Stomach (tissue), 9 donors: ENCODE measurements around the gene ARPC5. TPM values are rescaled to one million over a fixed set of nuclear protein-coding genes. Genes with fewer than 3 reads are reported as not detected.
A peak's percentile ranks its signal among the peaks of the same experiment; 100 is the strongest.

Experiments used
- DNase-seq, 2 donors: peaks; one replicate each; pipeline versions ENCODE4 v3.0.0 to v3.0.0-alpha.2; 2013 to 2019
- H3K27ac ChIP-seq, 5 donors: fragments of 200-600 bp in 4 of 5; sonication (generic) in 4 of 5; one replicate each; pipeline ENCODE4 v1.5.1; 2013 to 2019; ENCODE audit warnings: mild to moderate bottlenecking in 1 of 5, moderate library complexity in 1 of 5
- H3K27me3 ChIP-seq, 3 donors: fragments of 200-600 bp; sonication (generic); one replicate each; pipeline ENCODE4 v1.5.1; 2017 to 2019; ENCODE audit warnings: mixed run types in 1 of 3
- H3K36me3 ChIP-seq, 4 donors: fragments of 200-600 bp; sonication (generic); 1 replicate in 3 of 4; 2 replicates in 1 of 4; pipeline ENCODE4 v1.5.1; 2016 to 2019
- H3K4me1 ChIP-seq, 4 donors: fragments of 200-600 bp; sonication (generic); one replicate each; pipeline ENCODE4 v1.5.1; 2016 to 2019
- H3K4me3 ChIP-seq, 4 donors: fragments of 200-600 bp; sonication (generic) in 3 of 4; one replicate each; pipeline ENCODE4 v1.5.1; 2016 to 2019; ENCODE audit warnings: mild to moderate bottlenecking in 1 of 4
- H3K9me3 ChIP-seq, 4 donors: fragments of 200-600 bp; sonication (generic); one replicate each; pipeline ENCODE4 v1.5.1; 2016 to 2019
- EP300 ChIP-seq: sonication (generic); formaldehyde crosslinking; IDR thresholded peaks from one replicate; pipeline ENCODE4 v1.6.1; 2017; ENCODE audit warnings: antibody characterized with exemption
- POLR2A ChIP-seq, 4 donors: fragments of 450-650 bp; IDR thresholded peaks; one replicate each; pipeline ENCODE4 v1.6.1; 2016; ENCODE audit warnings: antibody characterized with exemption in 4 of 4, control low read depth in 2 of 4, mild to moderate bottlenecking in 1 of 4, moderate library complexity in 1 of 4
- POLR2AphosphoS5 ChIP-seq, 3 donors: sonication (generic); formaldehyde crosslinking; IDR thresholded peaks; one replicate each; pipeline ENCODE4 v1.6.1; 2016; ENCODE audit warnings: antibody characterized with exemption in 3 of 3
- WGBS, 5 donors: extraction: QIAGEN DNeasy Blood & Tissue Kit in 3 of 5; methylation state at CpG; one replicate each; pipeline versions ENCODE4 v1.1.5 to v1.1.7; 2013 to 2018; 5-methylcytosine and 5-hydroxymethylcytosine counted together
- intact Hi-C: fragments of 100-400 bp; cut with DNase I; formaldehyde crosslinking; loops from one replicate; pipeline ENCODE4 v1.15.1; 2023; ENCODE audit warnings: low total_unique reads
- polyA plus RNA-seq, 3 donors: library from polyadenylated mRNA; stranded (reverse); fragments of 200-250 nt; gene quantifications; one replicate each; pipeline ENCODE4 v1.2.3, GENCODE V29; 2013
- total RNA-seq, 5 donors: library from RNA; depleted of rRNA; stranded (reverse); fragments of >200 nt; gene quantifications; one replicate each; pipeline versions ENCODE4 v1.1.0 to v1.2.3, GENCODE V29; 2014 to 2016
- TF ChIP-seq, protein P1 (sequence below), 7 experiments: fragments of 450-650 bp in 4 of 7; fragments of 200-600 bp in 3 of 7; sonication (generic) in 3 of 7; IDR thresholded peaks; one replicate each; pipeline ENCODE4 v1.5.1; 2016 to 2019; ENCODE audit warnings: antibody characterized with exemption in 7 of 7, control low read depth in 2 of 7, mild to moderate bottlenecking in 1 of 7
- donor health status: healthy with polysubstance abuse.
- donor health status: Bipolar disorder and iron deficiency.
- donor health status: healthy.

ARPC5 gene
- total and polyA plus RNA-seq, 8 donors = 26.3 to 106 (median 80.6) TPM

DNA sequence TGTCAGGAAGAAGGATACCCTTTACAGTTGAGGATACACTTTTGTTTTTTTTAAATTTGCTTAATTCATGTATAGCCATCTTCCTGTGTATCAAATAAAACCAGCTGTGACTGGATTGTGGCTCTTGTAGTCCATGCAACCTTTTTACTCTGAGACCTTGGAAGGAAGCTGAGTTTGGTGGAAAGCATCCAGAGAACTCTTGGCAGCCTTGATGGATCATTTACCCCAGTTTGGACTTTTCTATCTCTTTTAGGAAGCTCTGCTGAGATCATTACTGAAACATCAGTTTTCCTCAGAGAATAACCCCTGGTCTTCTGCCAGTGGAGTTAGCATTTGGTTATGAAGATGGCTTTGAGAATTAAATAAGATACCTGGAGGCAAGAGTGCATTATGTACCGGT, 38.8 kb upstream of the ARPC5 start:
- Histone ChIP-seq H3K27ac (no peak overlapping the region), H3K4me3 (no peak overlapping the region), H3K27me3 (no peaks in the 10 kb centered on the region), H3K36me3 (no peaks in the 10 kb centered on the region), H3K4me1 (no peaks in the 10 kb centered on the region), H3K9me3 (peaks cover 0 to 7% (median 3%) of the 10 kb centered on the region in 4 donors)
- 61 to 77% (median 68%) methylated on average over 1 of the region's 1 CpG for WGBS, 5 donors
- peak in 1 of 2 donors; percentile 75 for DNase-seq
- TF ChIP-seq POLR2A (IDR thresholded peaks at IDR 0.05) (no peak), EP300 (no peak), POLR2AphosphoS5 (IDR thresholded peaks at IDR 0.05) (no peak)
- TF ChIP-seq, protein P1, sequence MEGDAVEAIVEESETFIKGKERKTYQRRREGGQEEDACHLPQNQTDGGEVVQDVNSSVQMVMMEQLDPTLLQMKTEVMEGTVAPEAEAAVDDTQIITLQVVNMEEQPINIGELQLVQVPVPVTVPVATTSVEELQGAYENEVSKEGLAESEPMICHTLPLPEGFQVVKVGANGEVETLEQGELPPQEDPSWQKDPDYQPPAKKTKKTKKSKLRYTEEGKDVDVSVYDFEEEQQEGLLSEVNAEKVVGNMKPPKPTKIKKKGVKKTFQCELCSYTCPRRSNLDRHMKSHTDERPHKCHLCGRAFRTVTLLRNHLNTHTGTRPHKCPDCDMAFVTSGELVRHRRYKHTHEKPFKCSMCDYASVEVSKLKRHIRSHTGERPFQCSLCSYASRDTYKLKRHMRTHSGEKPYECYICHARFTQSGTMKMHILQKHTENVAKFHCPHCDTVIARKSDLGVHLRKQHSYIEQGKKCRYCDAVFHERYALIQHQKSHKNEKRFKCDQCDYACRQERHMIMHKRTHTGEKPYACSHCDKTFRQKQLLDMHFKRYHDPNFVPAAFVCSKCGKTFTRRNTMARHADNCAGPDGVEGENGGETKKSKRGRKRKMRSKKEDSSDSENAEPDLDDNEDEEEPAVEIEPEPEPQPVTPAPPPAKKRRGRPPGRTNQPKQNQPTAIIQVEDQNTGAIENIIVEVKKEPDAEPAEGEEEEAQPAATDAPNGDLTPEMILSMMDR (IDR thresholded peaks at IDR 0.05) = no peak
- intact Hi-C loops = no loop called here

DNA sequence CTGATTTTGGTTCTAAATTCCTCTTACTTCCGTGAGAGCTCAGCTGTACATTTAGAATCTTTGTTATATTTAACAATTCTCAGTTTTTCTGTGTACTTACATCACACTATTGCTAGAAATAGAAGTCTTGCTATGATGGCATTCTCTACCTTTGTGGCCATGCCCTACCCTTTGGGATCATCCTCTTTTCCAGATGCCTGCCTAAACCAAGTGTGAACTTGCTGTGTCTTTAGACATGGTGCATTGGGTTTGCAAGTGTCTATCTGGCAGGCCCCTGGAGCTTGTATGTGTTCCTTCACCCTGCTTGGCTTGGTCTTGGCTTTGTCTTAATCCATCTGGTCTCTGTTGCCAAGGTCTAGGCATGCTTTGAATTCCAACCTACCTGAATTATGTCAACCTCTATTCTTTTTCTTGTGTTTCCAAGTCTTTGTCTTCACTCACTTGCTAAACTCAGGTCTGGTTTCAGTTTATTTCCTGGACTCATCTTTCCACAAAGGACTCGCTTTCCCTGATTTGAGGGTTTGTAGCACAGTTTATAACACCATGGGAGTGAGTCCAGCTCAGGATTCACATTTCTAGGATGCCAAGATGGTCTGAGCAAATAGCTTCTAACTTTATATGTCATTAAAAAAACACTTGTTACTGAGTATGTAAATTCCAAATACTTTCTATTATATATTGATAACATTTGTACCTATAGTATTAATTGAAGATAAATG, 38.2 kb upstream of the ARPC5 start:
- DNase-seq = no peak

DNA sequence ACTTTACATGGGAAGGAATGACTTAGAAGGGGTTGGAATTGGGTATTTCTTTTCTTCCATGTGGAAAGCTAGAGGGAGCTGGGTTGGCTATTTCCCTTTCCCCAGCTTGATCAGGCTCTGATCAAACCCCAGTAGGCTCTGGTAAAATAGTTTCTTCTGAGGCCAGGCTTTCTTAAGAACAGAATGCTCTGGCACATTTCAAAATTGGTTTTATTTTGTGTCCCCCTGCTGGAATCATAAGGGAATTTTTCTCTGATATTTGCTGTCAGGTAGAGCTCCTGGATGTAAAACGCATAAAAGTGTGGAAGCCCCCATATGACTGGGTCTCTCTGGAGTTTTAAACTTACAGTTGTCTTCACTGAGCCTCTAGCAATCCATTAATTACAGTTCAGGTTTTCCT, 34.6 kb upstream of the ARPC5 start:
- H3K27ac ChIP-seq = no peak overlapping the region
- intact Hi-C loops = no loop called here
- no peaks in the 10 kb centered on the region for H3K27me3 ChIP-seq
- TF ChIP-seq POLR2AphosphoS5 (IDR thresholded peaks at IDR 0.05) = no peak
- TF ChIP-seq, protein P1 (IDR thresholded peaks at IDR 0.05) = peak in 1 of 7 experiments; percentile 7
- WGBS, 5 donors = 76 to 91% (median 79%) methylated on average over 1 of the region's 1 CpG
- DNase-seq = no peak
- no peak overlapping the region for H3K4me3 ChIP-seq
- peaks cover 0 to 7% (median 3%) of the 10 kb centered on the region in 4 donors for H3K9me3 ChIP-seq
- no peaks in the 10 kb centered on the region for H3K36me3 ChIP-seq
- H3K4me1 ChIP-seq = no peaks in the 10 kb centered on the region

More for the DNA sequence above, 38.2 kb upstream of the ARPC5 start:
- TF ChIP-seq EP300 (no peak), POLR2A (IDR thresholded peaks at IDR 0.05) (no peak), POLR2AphosphoS5 (IDR thresholded peaks at IDR 0.05) (no peak)
- TF ChIP-seq, protein P1 (IDR thresholded peaks at IDR 0.05) = no peak
- peaks cover 0 to 7% (median 3%) of the 10 kb centered on the region in 4 donors for H3K9me3 ChIP-seq
- H3K4me3 ChIP-seq = no peak overlapping the region
- H3K36me3 ChIP-seq = no peaks in the 10 kb centered on the region
- no peaks in the 10 kb centered on the region for H3K27me3 ChIP-seq
- 91 to 97% (median 92%) methylated on average over 2 of the region's 2 CpGs for WGBS, 5 donors
- no peaks in the 10 kb centered on the region for H3K4me1 ChIP-seq
- no peak overlapping the region for H3K27ac ChIP-seq
- intact Hi-C loops = no loop called here

DNA sequence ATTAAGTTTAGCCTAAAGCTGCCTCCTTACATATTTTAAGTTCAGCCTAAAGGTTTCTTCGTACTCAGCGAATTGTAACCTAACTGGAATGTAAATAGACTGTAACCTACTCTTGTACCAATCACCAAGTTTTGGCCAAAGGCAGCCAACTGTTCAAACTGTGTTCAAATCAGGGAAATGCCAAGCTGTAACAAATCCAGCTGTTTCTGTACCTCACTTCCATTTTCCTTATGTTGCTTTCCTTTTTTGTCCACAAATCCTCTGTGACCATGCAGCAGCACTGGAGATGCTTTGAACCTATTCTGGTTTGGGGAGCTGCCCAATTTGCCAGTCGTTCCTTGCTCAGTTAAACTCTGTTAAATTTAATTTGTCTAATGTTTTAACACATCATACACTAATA, 20.8 kb upstream of the ARPC5 start:
- intact Hi-C loops = no loop called here
- WGBS, 5 donors = 52 to 78% (median 61%) methylated on average over 3 of the region's 3 CpGs
- TF ChIP-seq POLR2A (IDR thresholded peaks at IDR 0.05) (no peak), POLR2AphosphoS5 (IDR thresholded peaks at IDR 0.05) (no peak), EP300 (no peak)
- TF ChIP-seq, protein P1 (IDR thresholded peaks at IDR 0.05) = no peak

More for the DNA sequence above, 20.8 kb upstream of the ARPC5 start:
- no peak for DNase-seq
- no peaks in the 10 kb centered on the region for H3K27me3 ChIP-seq
- no peaks in the 10 kb centered on the region for H3K9me3 ChIP-seq
- peaks cover 8 to 44% (median 21%) of the 10 kb centered on the region in 4 donors for H3K4me1 ChIP-seq
- no peak overlapping the region for H3K4me3 ChIP-seq
- no peaks in the 10 kb centered on the region for H3K36me3 ChIP-seq
- no peak overlapping the region for H3K27ac ChIP-seq
